Stimulated activated CD8-positive, alpha-beta memory T cell treated with anti-CD3 and anti-CD28 coated beads, Interleukin-7, amount 100 ng/mL, for 4 hours (primary cell): ENCODE data around the gene NAALADL2.
"Not testable (repeated sequence)": the region's sequence is repeated elsewhere in the genome, so short reads cannot be mapped to it uniquely, and the experiment has no call there.

ENCODE experiments used
- DNase-seq, 2 donors: peaks; one replicate each; pipeline ENCODE4 v3.0.0-alpha.2; 2020; ENCODE audit warnings: low read depth in 2 of 2

Gene NAALADL2

GRCh38 chr3:175358935-175359334 lies 499.8 kb downstream of the NAALADL2 start:
- no peak for DNase-seq

GRCh38 chr3:175370426-175370825 lies 511.3 kb downstream of the NAALADL2 start:
- DNase-seq = not testable (repeated sequence)

- DNase-seq = not testable (repeated sequence)
Measured at GRCh38 chr3:175371187-175371586, 512.1 kb downstream of the NAALADL2 start.

- no peak for DNase-seq
Measured at GRCh38 chr3:175374705-175375104, 515.6 kb downstream of the NAALADL2 start.

GRCh38 chr3:175378348-175378747 lies 519.2 kb downstream of the NAALADL2 start:
- DNase-seq = no peak

- DNase-seq = no peak
Measured at GRCh38 chr3:175381685-175382084, 522.6 kb downstream of the NAALADL2 start.

GRCh38 chr3:175383371-175383770 lies 524.2 kb downstream of the NAALADL2 start:
- DNase-seq = no peak

- DNase-seq = no peak
Measured at GRCh38 chr3:175383813-175384212, 524.7 kb downstream of the NAALADL2 start.

GRCh38 chr3:175384569-175384968 lies 525.4 kb downstream of the NAALADL2 start:
- no peak for DNase-seq

- DNase-seq = no peak
Measured at GRCh38 chr3:175386630-175387029, 527.5 kb downstream of the NAALADL2 start.

- DNase-seq = no peak
Measured at GRCh38 chr3:175389560-175389959, 530.4 kb downstream of the NAALADL2 start.

GRCh38 chr3:175391601-175392000 lies 532.5 kb downstream of the NAALADL2 start:
- DNase-seq = no peak

GRCh38 chr3:175392653-175393052 lies 533.5 kb downstream of the NAALADL2 start:
- no peak for DNase-seq

GRCh38 chr3:175397372-175397771 lies 538.2 kb downstream of the NAALADL2 start:
- no peak for DNase-seq

GRCh38 chr3:175398676-175399075 lies 539.5 kb downstream of the NAALADL2 start:
- DNase-seq = no peak

- no peak for DNase-seq
Measured at GRCh38 chr3:175399156-175399840, 540.2 kb downstream of the NAALADL2 start.

- no peak for DNase-seq
Measured at GRCh38 chr3:175404027-175404426, 544.9 kb downstream of the NAALADL2 start.

GRCh38 chr3:175404621-175405020 lies 545.5 kb downstream of the NAALADL2 start:
- DNase-seq = no peak

- no peak for DNase-seq
Measured at GRCh38 chr3:175410251-175410650, 551.1 kb downstream of the NAALADL2 start.

- no peak for DNase-seq
Measured at GRCh38 chr3:175411405-175411804, 552.3 kb downstream of the NAALADL2 start.

GRCh38 chr3:175411946-175412345 lies 552.8 kb downstream of the NAALADL2 start:
- no peak for DNase-seq

- no peak for DNase-seq
Measured at GRCh38 chr3:175413926-175414325, 554.8 kb downstream of the NAALADL2 start.

GRCh38 chr3:175416600-175416999 lies 557.5 kb downstream of the NAALADL2 start:
- DNase-seq = no peak

GRCh38 chr3:175417426-175417825 lies 558.3 kb downstream of the NAALADL2 start:
- DNase-seq = no peak
